Stomach (tissue), 9 donors: ENCODE results near the gene PRKCH. TPM values are rescaled to one million over a fixed set of nuclear protein-coding genes. Genes with fewer than 3 reads are reported as not detected.

Experiments used
- DNase-seq, 2 donors: peaks; one replicate each; pipeline versions ENCODE4 v3.0.0 to v3.0.0-alpha.2; 2013 to 2019
- H3K27ac ChIP-seq, 5 donors: fragments of 200-600 bp in 4 of 5; sonication (generic) in 4 of 5; one replicate each; pipeline ENCODE4 v1.5.1; 2013 to 2019; ENCODE audit warnings: mild to moderate bottlenecking in 1 of 5, moderate library complexity in 1 of 5
- H3K27me3 ChIP-seq, 3 donors: fragments of 200-600 bp; sonication (generic); one replicate each; pipeline ENCODE4 v1.5.1; 2017 to 2019; ENCODE audit warnings: mixed run types in 1 of 3
- H3K36me3 ChIP-seq, 4 donors: fragments of 200-600 bp; sonication (generic); 1 replicate in 3 of 4; 2 replicates in 1 of 4; pipeline ENCODE4 v1.5.1; 2016 to 2019
- H3K4me1 ChIP-seq, 4 donors: fragments of 200-600 bp; sonication (generic); one replicate each; pipeline ENCODE4 v1.5.1; 2016 to 2019
- H3K4me3 ChIP-seq, 4 donors: fragments of 200-600 bp; sonication (generic) in 3 of 4; one replicate each; pipeline ENCODE4 v1.5.1; 2016 to 2019; ENCODE audit warnings: mild to moderate bottlenecking in 1 of 4
- H3K9me3 ChIP-seq, 4 donors: fragments of 200-600 bp; sonication (generic); one replicate each; pipeline ENCODE4 v1.5.1; 2016 to 2019
- CTCF ChIP-seq, 7 experiments: fragments of 450-650 bp in 4 of 7; fragments of 200-600 bp in 3 of 7; sonication (generic) in 3 of 7; IDR thresholded peaks; one replicate each; pipeline ENCODE4 v1.5.1; 2016 to 2019; ENCODE audit warnings: antibody characterized with exemption in 7 of 7, control low read depth in 2 of 7, mild to moderate bottlenecking in 1 of 7
- EP300 ChIP-seq: sonication (generic); formaldehyde crosslinking; IDR thresholded peaks from one replicate; pipeline ENCODE4 v1.6.1; 2017; ENCODE audit warnings: antibody characterized with exemption
- POLR2A ChIP-seq, 4 donors: fragments of 450-650 bp; IDR thresholded peaks; one replicate each; pipeline ENCODE4 v1.6.1; 2016; ENCODE audit warnings: antibody characterized with exemption in 4 of 4, control low read depth in 2 of 4, mild to moderate bottlenecking in 1 of 4, moderate library complexity in 1 of 4
- POLR2AphosphoS5 ChIP-seq, 3 donors: sonication (generic); formaldehyde crosslinking; IDR thresholded peaks; one replicate each; pipeline ENCODE4 v1.6.1; 2016; ENCODE audit warnings: antibody characterized with exemption in 3 of 3
- WGBS, 5 donors: extraction: QIAGEN DNeasy Blood & Tissue Kit in 3 of 5; methylation state at CpG; one replicate each; pipeline versions ENCODE4 v1.1.5 to v1.1.7; 2013 to 2018; 5-methylcytosine and 5-hydroxymethylcytosine counted together
- intact Hi-C: fragments of 100-400 bp; cut with DNase I; formaldehyde crosslinking; loops from one replicate; pipeline ENCODE4 v1.15.1; 2023; ENCODE audit warnings: low total_unique reads
- polyA plus RNA-seq, 3 donors: library from polyadenylated mRNA; stranded (reverse); fragments of 200-250 nt; gene quantifications; one replicate each; pipeline ENCODE4 v1.2.3, GENCODE V29; 2013
- total RNA-seq, 5 donors: library from RNA; depleted of rRNA; stranded (reverse); fragments of >200 nt; gene quantifications; one replicate each; pipeline versions ENCODE4 v1.1.0 to v1.2.3, GENCODE V29; 2014 to 2016
- donor health status: healthy with polysubstance abuse.
- donor health status: Bipolar disorder and iron deficiency.
- donor health status: healthy.

The PRKCH gene
- total and polyA plus RNA-seq, 8 donors: 5.5 to 84.0 (median 14.7) TPM

- TF ChIP-seq CTCF (IDR thresholded peaks at IDR 0.05) (no peak), POLR2AphosphoS5 (IDR thresholded peaks at IDR 0.05) (peak in 2 of 3 donors; percentile 37 to 67), POLR2A (IDR thresholded peaks at IDR 0.05) (no peak), EP300 (no peak)
- H3K27ac ChIP-seq: peak overlapping the region; percentile 66 to 90 (median 76)
- no peak overlapping the region for H3K4me3 ChIP-seq
- no peaks in the 10 kb centered on the region for H3K36me3 ChIP-seq
- 28 to 62% (median 53%) methylated on average over 4 of the region's 4 CpGs for WGBS, 5 donors
- no peaks in the 10 kb centered on the region for H3K27me3 ChIP-seq
- H3K4me1 ChIP-seq: peaks cover 43 to 83% (median 54%) of the 10 kb centered on the region in 4 donors
- intact Hi-C loops: no loop called here
- no peak for DNase-seq
- H3K9me3 ChIP-seq: no peaks in the 10 kb centered on the region
These were observed 212.3 kb downstream of the PRKCH start for GRCh38 chr14:61533513-61534255.

GRCh38 chr14:61535032-61535431, 213.7 kb downstream of the PRKCH start:
- TF ChIP-seq POLR2A (IDR thresholded peaks at IDR 0.05): no peak
- no peak for TF ChIP-seq POLR2AphosphoS5 (IDR thresholded peaks at IDR 0.05)
- no peak for TF ChIP-seq EP300
- no peak for TF ChIP-seq CTCF (IDR thresholded peaks at IDR 0.05)
- Histone ChIP-seq H3K9me3 (no peaks in the 10 kb centered on the region), H3K27ac (peak overlapping the region in 2 of 5 donors; percentile 76 to 90), H3K4me1 (peaks cover 43 to 93% (median 57%) of the 10 kb centered on the region in 4 donors), H3K27me3 (no peaks in the 10 kb centered on the region), H3K36me3 (no peaks in the 10 kb centered on the region), H3K4me3 (no peak overlapping the region)
- intact Hi-C loops: no loop called here
- 78 to 90% (median 87%) methylated on average over 1 of the region's 1 CpG for WGBS, 5 donors
- DNase-seq: no peak

- no peak for TF ChIP-seq POLR2AphosphoS5 (IDR thresholded peaks at IDR 0.05)
- no peak for TF ChIP-seq EP300
- no peak for TF ChIP-seq CTCF (IDR thresholded peaks at IDR 0.05)
- TF ChIP-seq POLR2A (IDR thresholded peaks at IDR 0.05): no peak
- peak overlapping the region in 1 of 5 donors; percentile 90 for H3K27ac ChIP-seq
- H3K4me3 ChIP-seq: no peak overlapping the region
- intact Hi-C loops: no loop called here
- no peaks in the 10 kb centered on the region for H3K36me3 ChIP-seq
- WGBS, 5 donors: 86 to 95% (median 90%) methylated on average over 4 of the region's 4 CpGs
- H3K9me3 ChIP-seq: no peaks in the 10 kb centered on the region
- H3K4me1 ChIP-seq: peaks cover 43 to 89% (median 57%) of the 10 kb centered on the region in 4 donors
- no peak for DNase-seq
- no peaks in the 10 kb centered on the region for H3K27me3 ChIP-seq
These were observed 214.1 kb downstream of the PRKCH start for GRCh38 chr14:61535458-61535857.

GRCh38 chr14:61536661-61537562, 215.5 kb downstream of the PRKCH start:
- Histone ChIP-seq H3K9me3 (no peaks in the 10 kb centered on the region), H3K36me3 (no peaks in the 10 kb centered on the region), H3K27ac (peak overlapping the region; percentile 35 to 87 (median 73)), H3K4me3 (no peak overlapping the region), H3K4me1 (peaks cover 32 to 74% (median 48%) of the 10 kb centered on the region in 4 donors), H3K27me3 (no peaks in the 10 kb centered on the region)
- intact Hi-C loops: no loop called here
- TF ChIP-seq EP300: no peak
- no peak for TF ChIP-seq POLR2A (IDR thresholded peaks at IDR 0.05)
- WGBS, 5 donors: 53 to 63% (median 56%) methylated on average over 12 of the region's 12 CpGs
- no peak for DNase-seq
